IPS-15b (cell line): ENCODE data around the gene SRGAP2C.
"Not testable (repeated sequence)": the region's sequence is repeated elsewhere in the genome, so short reads cannot be mapped to it uniquely, and the experiment has no call there.

Experiments used
- H3K27me3 ChIP-seq: one replicate; pipeline ENCODE4 v1.6.1; 2013; ENCODE audit warnings: low read length; ENCODE audit not compliant: control insufficient read depth, insufficient read depth
- H3K36me3 ChIP-seq: one replicate; pipeline ENCODE4 v1.6.1; 2013; ENCODE audit warnings: low read length; ENCODE audit not compliant: control insufficient read depth, insufficient read depth
- H3K4me1 ChIP-seq: one replicate; pipeline ENCODE4 v1.6.1; 2013; ENCODE audit warnings: mild to moderate bottlenecking, low read length; ENCODE audit not compliant: control insufficient read depth, insufficient read depth
- H3K4me3 ChIP-seq: one replicate; pipeline ENCODE4 v1.5.1; 2013; ENCODE audit warnings: low read depth, low read length
- H3K9ac ChIP-seq: one replicate; pipeline ENCODE4 v1.6.1; 2013; ENCODE audit warnings: low read depth, mild to moderate bottlenecking, low read length
- H3K9me3 ChIP-seq: one replicate; pipeline ENCODE4 v1.6.1; 2013; ENCODE audit warnings: mild to moderate bottlenecking, low read length; ENCODE audit not compliant: control insufficient read depth, insufficient read depth

Gene SRGAP2C

GRCh38 chr1:121386319-121386948 is 201.7 kb downstream of the SRGAP2C start:
- H3K27me3 ChIP-seq, H3K36me3 ChIP-seq, H3K9me3 ChIP-seq, H3K4me1 ChIP-seq, H3K9ac ChIP-seq, H3K4me3 ChIP-seq: not testable (repeated sequence)

- not testable (repeated sequence) for H3K9me3 ChIP-seq, H3K27me3 ChIP-seq, H3K9ac ChIP-seq, H3K4me3 ChIP-seq, H3K36me3 ChIP-seq, H3K4me1 ChIP-seq
Observed at GRCh38 chr1:121389895-121390560, 205.3 kb downstream of the SRGAP2C start.

- not testable (repeated sequence) for H3K27me3 ChIP-seq
Observed at GRCh38 chr1:121392130-121392529, 207.4 kb downstream of the SRGAP2C start.

GRCh38 chr1:121395718-121396201 is 211.0 kb downstream of the SRGAP2C start:
- not testable (repeated sequence) for H3K4me1 ChIP-seq, H3K9ac ChIP-seq, H3K27me3 ChIP-seq, H3K36me3 ChIP-seq, H3K4me3 ChIP-seq, H3K9me3 ChIP-seq

More at GRCh38 chr1:121392130-121392529, 207.4 kb downstream of the SRGAP2C start:
- not testable (repeated sequence) for H3K4me1 ChIP-seq, H3K4me3 ChIP-seq, H3K36me3 ChIP-seq, H3K9me3 ChIP-seq, H3K9ac ChIP-seq

GRCh38 chr1:121396335-121397081 is 211.7 kb downstream of the SRGAP2C start:
- H3K9ac ChIP-seq, H3K36me3 ChIP-seq, H3K9me3 ChIP-seq, H3K4me1 ChIP-seq, H3K27me3 ChIP-seq: not testable (repeated sequence)
- H3K4me3 ChIP-seq = peak overlapping the region; percentile 26

- not testable (repeated sequence) for H3K27me3 ChIP-seq, H3K4me1 ChIP-seq, H3K9me3 ChIP-seq, H3K9ac ChIP-seq, H3K4me3 ChIP-seq, H3K36me3 ChIP-seq
Observed at GRCh38 chr1:121397101-121397500, 212.3 kb downstream of the SRGAP2C start.

- H3K27me3 ChIP-seq, H3K36me3 ChIP-seq, H3K4me1 ChIP-seq, H3K4me3 ChIP-seq, H3K9me3 ChIP-seq, H3K9ac ChIP-seq: not testable (repeated sequence)
Observed at GRCh38 chr1:121399193-121399592, 214.4 kb downstream of the SRGAP2C start.

GRCh38 chr1:121400108-121400507 is 215.3 kb downstream of the SRGAP2C start:
- H3K4me1 ChIP-seq, H3K9ac ChIP-seq, H3K27me3 ChIP-seq, H3K4me3 ChIP-seq, H3K9me3 ChIP-seq, H3K36me3 ChIP-seq: not testable (repeated sequence)

GRCh38 chr1:121400541-121401310 is 216.0 kb downstream of the SRGAP2C start:
- H3K9me3 ChIP-seq, H3K9ac ChIP-seq, H3K27me3 ChIP-seq, H3K4me1 ChIP-seq, H3K4me3 ChIP-seq, H3K36me3 ChIP-seq: not testable (repeated sequence)

- not testable (repeated sequence) for H3K4me1 ChIP-seq, H3K27me3 ChIP-seq, H3K36me3 ChIP-seq, H3K9me3 ChIP-seq
- peak overlapping the region; percentile 50 for H3K4me3 ChIP-seq
- H3K9ac ChIP-seq = peak overlapping the region; percentile 12
Observed at GRCh38 chr1:121401375-121401955, 216.7 kb downstream of the SRGAP2C start.

GRCh38 chr1:121403254-121403653 is 218.5 kb downstream of the SRGAP2C start:
- not testable (repeated sequence) for H3K9ac ChIP-seq, H3K4me1 ChIP-seq, H3K36me3 ChIP-seq, H3K9me3 ChIP-seq, H3K4me3 ChIP-seq, H3K27me3 ChIP-seq
